Choroid plexus epithelial cell (primary cell): ENCODE measurements around the gene MUC6.

Experiments
- DNase-seq: peaks from one replicate; pipeline ENCODE4 v3.0.0-alpha.2; 2010; ENCODE audit warnings: low read depth
- H3K4me3 ChIP-seq: 2 replicates; pipeline ENCODE4 v1.5.1; 2011; ENCODE audit warnings: low read depth, mild to moderate bottlenecking, control low read depth, low read length, moderate library complexity
- CTCF ChIP-seq: conservative IDR thresholded peaks from 2 replicates; pipeline ENCODE4 v1.5.1; 2011; ENCODE audit warnings: low read depth, mild to moderate bottlenecking, control low read depth, inconsistent platforms, low read length, moderate library complexity

The MUC6 gene

GRCh38 chr11:1036303-1036923 is at the start of gene MUC6:
Gene MUC6, minus strand, starts transcription at chr11:1036718. Its CDS starts 63 bp downstream, at chr11:1036655.
- DNase-seq = no peak
- H3K4me3 ChIP-seq = no peak within 1 kb of the TSS
- no peak for TF ChIP-seq CTCF

GRCh38 chr11:1085440-1086170 is 49.1 kb upstream of the MUC6 start:
- no peak overlapping the region for H3K4me3 ChIP-seq
- no peak for TF ChIP-seq CTCF

GRCh38 chr11:1084561-1085439 is 48.3 kb upstream of the MUC6 start:
- no peak for DNase-seq
- no peak for TF ChIP-seq CTCF
- H3K4me3 ChIP-seq = no peak overlapping the region

More at GRCh38 chr11:1085440-1086170, 49.1 kb upstream of the MUC6 start:
- no peak for DNase-seq

- no peak overlapping the region for H3K4me3 ChIP-seq
- DNase-seq = no peak
- TF ChIP-seq CTCF = no peak
These were observed 47.4 kb upstream of the MUC6 start for GRCh38 chr11:1083621-1084551.

GRCh38 chr11:1082728-1083620 is 46.5 kb upstream of the MUC6 start:
- no peak overlapping the region for H3K4me3 ChIP-seq
- no peak for TF ChIP-seq CTCF
- no peak for DNase-seq
